Vagina (tissue), 2 donors: ENCODE results near the gene KRT14.
"Not testable (repeated sequence)": the region's sequence is repeated elsewhere in the genome, so short reads cannot be mapped to it uniquely, and the experiment has no call there.

Experiments used
- CTCF ChIP-seq, 3 experiments: fragments of 450-650 bp in 2 of 3; fragments of 200-600 bp in 1 of 3; sonication (generic) in 1 of 3; IDR thresholded peaks; one replicate each; pipeline ENCODE4 v1.5.1; 2017 to 2019; ENCODE audit warnings: antibody characterized with exemption in 3 of 3, mild to moderate bottlenecking in 2 of 3, moderate library complexity in 2 of 3
- POLR2A ChIP-seq, 2 donors: fragments of 450-650 bp; IDR thresholded peaks; one replicate each; pipeline ENCODE4 v1.6.1; 2017; ENCODE audit warnings: antibody characterized with exemption in 2 of 2, mild to moderate bottlenecking in 2 of 2, moderate library complexity in 2 of 2

GRCh38 chr17:41614767-41615166 is 28.1 kb upstream of the KRT14 start:
- not testable (repeated sequence) for TF ChIP-seq CTCF, POLR2A (IDR thresholded peaks at IDR 0.05)
